K562 (cell line): ENCODE data around the gene TPX2. TPM values are rescaled to one million over a fixed set of nuclear protein-coding genes. Genes with fewer than 3 reads are reported as not detected.

Experiments used
- ADNP ChIP-seq: fragments of 200-800 bp; sonication (Bioruptor generic); IDR thresholded peaks from 2 replicates; pipeline ENCODE4 v1.6.1; 2016; ENCODE audit warnings: missing genetic modification characterization, missing compliant biosample characterization
- ARNT ChIP-seq, 2 experiments: fragments of 450-650 bp; IDR thresholded peaks; 2 replicates each; pipeline ENCODE4 v1.6.1; 2016; ENCODE audit warnings: mild to moderate bottlenecking in 1 of 2
- ATF4 ChIP-seq: fragments of 450-650 bp; formaldehyde crosslinking; IDR thresholded peaks from 2 replicates; pipeline ENCODE4 v1.4.0; 2022; ENCODE audit warnings: mild to moderate bottlenecking, moderate library complexity
- ATF7 ChIP-seq: fragments of 450-650 bp; IDR thresholded peaks from 2 replicates; pipeline ENCODE4 v1.7.1; 2014; ENCODE audit warnings: mild to moderate bottlenecking, moderate library complexity
- BMI1 ChIP-seq: fragments of 150-350 bp; IDR thresholded peaks from 2 replicates; pipeline ENCODE4 v1.6.1; 2014; ENCODE audit warnings: low read length
- BRD4 ChIP-seq: fragments of 200-600 bp; sonication (generic); IDR thresholded peaks from 2 replicates; pipeline ENCODE4 v1.6.1; 2017; ENCODE audit warnings: inconsistent platforms
- CBFA2T3 ChIP-seq: fragments of 450-650 bp; IDR thresholded peaks from 2 replicates; pipeline ENCODE4 v1.6.1; 2017
- DDX20 ChIP-seq: fragments of 450-650 bp; IDR thresholded peaks from 2 replicates; pipeline ENCODE4 v1.6.1; 2016; ENCODE audit warnings: missing genetic modification characterization, low read depth, mild to moderate bottlenecking, missing compliant biosample characterization, moderate library complexity
- FOXK1 ChIP-seq: sonication (generic); formaldehyde crosslinking; IDR thresholded peaks from 2 replicates; pipeline ENCODE4 v1.8.0; 2022; ENCODE audit warnings: missing genetic modification reagents, mild to moderate bottlenecking, borderline replicate concordance
- JUND ChIP-seq, 2 experiments: IDR thresholded peaks; 2 replicates in 1 of 2; 3 replicates in 1 of 2; pipeline ENCODE4 v1.6.1; 2011; ENCODE audit warnings: borderline replicate concordance in 2 of 2, low read depth in 2 of 2, low read length in 2 of 2, improper control_type of control experiment in 1 of 2, missing biosample characterization in 1 of 2, missing genetic modification characterization in 1 of 2, missing genetic modification reagents in 1 of 2
- RFX5 ChIP-seq: IDR thresholded peaks from 2 replicates; pipeline ENCODE4 v1.6.1; 2011; ENCODE audit warnings: low read depth, mild to moderate bottlenecking, improper control_type of control experiment, low read length
- SMAD4 ChIP-seq: fragments of 250-450 bp; sonication (Bioruptor Pico); conservative IDR thresholded peaks from 2 replicates; pipeline ENCODE4 v1.8.0; 2021; ENCODE audit warnings: inconsistent platforms, mild to moderate bottlenecking, moderate library complexity
- ZMIZ1 ChIP-seq, 2 experiments: fragments of 150-350 bp in 1 of 2; IDR thresholded peaks; 2 replicates each; pipeline ENCODE4 v1.6.1; 2012 to 2016; ENCODE audit warnings: low read depth in 2 of 2, low read length in 2 of 2, mild to moderate bottlenecking in 1 of 2, moderate library complexity in 1 of 2
- ZNF212 ChIP-seq: fragments of 450-650 bp; formaldehyde crosslinking; IDR thresholded peaks from 2 replicates; pipeline ENCODE4 v1.4.0; 2020; ENCODE audit warnings: mild to moderate bottlenecking
- ZNF311 ChIP-seq: fragments of 250-450 bp; sonication (Bioruptor Pico); IDR thresholded peaks from 2 replicates; pipeline ENCODE4 v1.4.0; 2020; ENCODE audit warnings: mild to moderate bottlenecking, moderate library complexity
- ZNF551 ChIP-seq: fragments of 250-450 bp; sonication (Bioruptor Pico); IDR thresholded peaks from 2 replicates; pipeline ENCODE4 v1.5.0; 2021; ENCODE audit warnings: mild to moderate bottlenecking, moderate library complexity
- ZNF589 ChIP-seq: fragments of 200-800 bp; sonication (Bioruptor generic); IDR thresholded peaks from 2 replicates; pipeline ENCODE4 v1.6.1; 2016; ENCODE audit warnings: low read depth, missing genetic modification characterization, missing compliant biosample characterization
- polyA plus RNA-seq, 8 experiments: library from polyadenylated mRNA; depleted of rRNA in 4 of 8; stranded (reverse) in 5 of 8; unstranded in 3 of 8; fragments of >200 nt; fragmentation: Nextera tagmentation in 2 of 8; fragmentation: Illumina TruSeq in 1 of 8; extraction: Ambion mirVana in 2 of 8; extraction: Trizol in 1 of 8; gene quantifications; 2 replicates each; pipeline versions ENCODE4 v1.2.1 to v1.2.3, GENCODE V29; 2011 to 2014; ENCODE audit warnings: inconsistent platforms in 1 of 8, missing spikeins in 1 of 8
- total RNA-seq, 7 experiments: library from RNA; depleted of rRNA in 6 of 7; stranded (reverse); fragments of >200 nt in 6 of 7; fragmentation: Illumina TruSeq in 2 of 7; extraction: Trizol in 2 of 7; gene quantifications; 2 replicates each; pipeline versions ENCODE4 v1.2.1 to v1.2.3, GENCODE V29; 2011 to 2021; ENCODE audit warnings: low replicate concordance in 1 of 7
- TF ChIP-seq, protein P1 (sequence below), 2 experiments: fragments of 200-800 bp in 1 of 2; sonication (Bioruptor generic) in 1 of 2; sonication (generic) in 1 of 2; formaldehyde crosslinking in 1 of 2; IDR thresholded peaks in 1 of 2; conservative IDR thresholded peaks in 1 of 2; 2 replicates each; pipeline versions ENCODE4 v1.5.0 to v1.6.1; 2016 to 2020; ENCODE audit warnings: missing compliant biosample characterization in 1 of 2, missing genetic modification characterization in 1 of 2, missing genetic modification reagents in 1 of 2
- TF ChIP-seq, protein P2 (sequence below), 2 experiments: IDR thresholded peaks; 2 replicates each; pipeline ENCODE4 v1.6.1; 2011; ENCODE audit warnings: borderline replicate concordance in 1 of 2, control low read depth in 1 of 2, low read depth in 1 of 2, low read length in 1 of 2, mild to moderate bottlenecking in 1 of 2, mixed read lengths in 1 of 2, moderate library complexity in 1 of 2; ENCODE audit not compliant: insufficient read depth in 1 of 2, insufficient read length in 1 of 2, poor library complexity in 1 of 2, severe bottlenecking in 1 of 2; ENCODE audit errors: extremely low read depth in 1 of 2

Gene TPX2
- total and polyA plus RNA-seq, 9 of the 15 experiments (the other 6 are each of a cell fraction or from before 2014, with no cell fraction given) = 48.0 to 241 (median 133) TPM

DNA sequence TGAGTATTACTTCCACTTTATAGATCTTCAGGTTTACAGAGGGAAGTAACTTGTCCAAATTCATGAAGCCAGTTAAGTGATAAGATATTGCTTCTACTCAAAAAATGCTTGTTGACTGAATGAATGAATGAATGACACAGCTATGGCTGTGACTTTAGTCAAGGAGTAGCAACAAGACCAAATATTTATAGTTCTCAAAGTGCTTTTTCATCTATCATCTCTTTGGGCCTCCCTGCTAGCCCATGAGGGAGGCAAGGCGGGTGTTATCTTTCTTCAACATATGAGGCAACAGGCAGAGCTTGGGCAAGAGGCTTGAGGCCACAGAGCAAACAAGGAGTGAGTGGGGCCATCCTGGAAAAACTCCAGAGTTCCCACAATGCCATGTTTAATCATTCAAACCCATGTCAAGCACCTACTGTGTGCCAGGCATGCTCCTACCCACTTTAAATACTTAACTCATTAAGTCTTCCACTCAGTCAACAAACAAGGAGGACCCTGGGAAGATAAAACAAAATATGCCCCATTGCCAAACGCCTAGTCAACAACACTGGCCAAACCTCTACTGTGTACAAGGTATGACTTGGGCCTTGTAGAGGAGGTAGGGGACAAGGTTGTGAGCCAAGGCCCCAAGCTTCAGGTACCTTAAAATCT lies 32.4 kb upstream of the TPX2 start (continued):
- TF ChIP-seq, protein P1, sequence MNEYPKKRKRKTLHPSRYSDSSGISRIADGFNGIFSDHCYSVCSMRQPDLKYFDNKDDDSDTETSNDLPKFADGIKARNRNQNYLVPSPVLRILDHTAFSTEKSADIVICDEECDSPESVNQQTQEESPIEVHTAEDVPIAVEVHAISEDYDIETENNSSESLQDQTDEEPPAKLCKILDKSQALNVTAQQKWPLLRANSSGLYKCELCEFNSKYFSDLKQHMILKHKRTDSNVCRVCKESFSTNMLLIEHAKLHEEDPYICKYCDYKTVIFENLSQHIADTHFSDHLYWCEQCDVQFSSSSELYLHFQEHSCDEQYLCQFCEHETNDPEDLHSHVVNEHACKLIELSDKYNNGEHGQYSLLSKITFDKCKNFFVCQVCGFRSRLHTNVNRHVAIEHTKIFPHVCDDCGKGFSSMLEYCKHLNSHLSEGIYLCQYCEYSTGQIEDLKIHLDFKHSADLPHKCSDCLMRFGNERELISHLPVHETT (CRISPR knock-in tag; conservative IDR thresholded peaks at IDR 0.05 in 1 of 2, IDR thresholded peaks at IDR 0.05 in 1 of 2) = peak in 1 of 2 experiments; percentile 89; a peak in 2 of 4 replicates
- peak; percentile 85 for TF ChIP-seq JUND (IDR thresholded peaks at IDR 0.05; ENCODE audit: borderline replicate concordance, low read depth, low read length)
- TF ChIP-seq JUND (tag; IDR thresholded peaks at IDR 0.05; ENCODE audit: borderline replicate concordance, low read depth, low read length) = peak; percentile 83; the same call in 2 of the 3 replicates
- peak; percentile 73; the same call in 1 of the 2 replicates for TF ChIP-seq ADNP
- TF ChIP-seq ATF4 (CRISPR knock-in tag) = peak; percentile 40; the same call in 1 of the 2 replicates
- TF ChIP-seq SMAD4 = peak; percentile 87
- no peak for TF ChIP-seq RFX5
- peak; percentile 96 for TF ChIP-seq CBFA2T3
- TF ChIP-seq FOXK1 (CRISPR knock-in tag) = no peak
- peak; percentile 89 for TF ChIP-seq ZNF589
- TF ChIP-seq, protein P2, sequence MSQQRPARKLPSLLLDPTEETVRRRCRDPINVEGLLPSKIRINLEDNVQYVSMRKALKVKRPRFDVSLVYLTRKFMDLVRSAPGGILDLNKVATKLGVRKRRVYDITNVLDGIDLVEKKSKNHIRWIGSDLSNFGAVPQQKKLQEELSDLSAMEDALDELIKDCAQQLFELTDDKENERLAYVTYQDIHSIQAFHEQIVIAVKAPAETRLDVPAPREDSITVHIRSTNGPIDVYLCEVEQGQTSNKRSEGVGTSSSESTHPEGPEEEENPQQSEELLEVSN (IDR thresholded peaks at IDR 0.05; ENCODE audit: borderline replicate concordance in 1 of 2, extremely low read depth in 1 of 2, insufficient read depth in 1 of 2, insufficient read length in 1 of 2, low read depth in 1 of 2, low read length in 1 of 2, poor library complexity in 1 of 2, severe bottlenecking in 1 of 2) = peak in 1 of 2 experiments; percentile 26
- no peak for TF ChIP-seq BMI1
- TF ChIP-seq DDX20 (tag) = peak; percentile 23; the same call in 1 of the 2 replicates
- TF ChIP-seq ARNT (IDR thresholded peaks at IDR 0.05) = peak; percentile 81 to 87
- TF ChIP-seq ZMIZ1 (IDR thresholded peaks at IDR 0.05; ENCODE audit: low read depth in 2 of 2, low read length in 2 of 2) = peak in 1 of 2 experiments; percentile 87; a peak in 2 of 4 replicates
- no peak for TF ChIP-seq BRD4
- 0 out of 2 replicates have a peak, but pooled peaks have one; percentile 51 for TF ChIP-seq ZNF212 (CRISPR knock-in tag)
- peak; percentile 91; the same call in 1 of the 2 replicates for TF ChIP-seq ZNF311 (CRISPR knock-in tag)
- TF ChIP-seq ATF7 = peak; percentile 86
- no peak for TF ChIP-seq ZNF551 (CRISPR knock-in tag)
